SK-N-SH (cell line): Measurements from ENCODE around the gene YDJC. TPM values are rescaled to one million over a fixed set of nuclear protein-coding genes. Genes with fewer than 3 reads are reported as not detected.

Source experiments
- CTCF ChIA-PET: fragments of 300-600, 350-600 bp; formaldehyde crosslinking; extraction: SDS; loops from one replicate; lab custom pipeline; 2021; lab: Yijun Ruan, JAX
- POLR2A ChIA-PET: fragments of 350-600 bp; sonication (Branson Sonifier 250); formaldehyde crosslinking; extraction: SDS; loops from one replicate; lab custom pipeline; 2020; ENCODE audit warnings: antibody characterized with exemption, inconsistent platforms; lab: Yijun Ruan, JAX
- DNase-seq: peaks from one replicate; pipeline ENCODE4 v3.0.0; 2012
- H2AFZ ChIP-seq: fragments of 200-600 bp; sonication (generic); 2 replicates; pipeline ENCODE4 v1.8.1; 2016; ENCODE audit warnings: antibody characterized with exemption, mild to moderate bottlenecking, low read depth
- H3F3A ChIP-seq: fragments of 200-600 bp; sonication (generic); replicated peaks from 2 replicates; pipeline ENCODE3; 2016; ENCODE audit warnings: antibody characterized with exemption, mild to moderate bottlenecking; ENCODE audit not compliant: insufficient read depth
- H3K27ac ChIP-seq, 2 experiments: fragments of 200-500 bp in 1 of 2; fragments of 200-600 bp in 1 of 2; sonication (Bioruptor generic) in 1 of 2; sonication (generic), shearing (Covaris generic) in 1 of 2; 2 replicates each; pipeline versions ENCODE4 v1.5.1 to v1.6.1; 2014 to 2016; ENCODE audit warnings: low read depth in 2 of 2, inconsistent platforms in 1 of 2, low read length in 1 of 2, mild to moderate bottlenecking in 1 of 2, mixed read lengths in 1 of 2
- H3K27me3 ChIP-seq: fragments of 200-600 bp; sonication (generic), shearing (Covaris generic); 2 replicates; pipeline ENCODE4 v1.6.1; 2016; ENCODE audit warnings: mixed run types; ENCODE audit not compliant: insufficient read depth
- H3K36me3 ChIP-seq, 2 experiments: fragments of 200-500 bp in 1 of 2; fragments of 200-600 bp in 1 of 2; sonication (Bioruptor generic) in 1 of 2; sonication (generic) in 1 of 2; replicated peaks in 1 of 2; 2 replicates each; pipeline versions ENCODE3 to v1.5.1; 2014 to 2016; ENCODE audit warnings: low read length in 1 of 2, mild to moderate bottlenecking in 1 of 2; ENCODE audit not compliant: insufficient read depth in 2 of 2, control insufficient read depth in 1 of 2
- H3K4me1 ChIP-seq, 2 experiments: fragments of 200-500 bp in 1 of 2; fragments of 200-600 bp in 1 of 2; sonication (Bioruptor generic) in 1 of 2; sonication (generic), shearing (Covaris generic) in 1 of 2; 2 replicates each; pipeline versions ENCODE4 v1.5.1 to v1.6.1; 2014 to 2016; ENCODE audit warnings: low read depth in 1 of 2, low read length in 1 of 2, mixed run types in 1 of 2; ENCODE audit not compliant: insufficient read depth in 2 of 2, control insufficient read depth in 1 of 2
- H3K4me2 ChIP-seq: fragments of 200-600 bp; sonication (generic), shearing (Covaris generic); 2 replicates; pipeline ENCODE4 v1.6.1; 2017; ENCODE audit warnings: mixed run types
- H3K4me3 ChIP-seq, 2 experiments: fragments of 200-500 bp in 1 of 2; fragments of 200-600 bp in 1 of 2; sonication (Bioruptor generic) in 1 of 2; sonication (generic), shearing (Covaris generic) in 1 of 2; 2 replicates each; pipeline versions ENCODE4 v1.5.1 to v1.8.1; 2014 to 2016; ENCODE audit warnings: low read depth in 2 of 2, inconsistent platforms in 1 of 2, low read length in 1 of 2, mild to moderate bottlenecking in 1 of 2, mixed read lengths in 1 of 2, moderate library complexity in 1 of 2
- H3K79me2 ChIP-seq: fragments of 200-600 bp; sonication (generic); 2 replicates; pipeline ENCODE4 v1.8.1; 2017; ENCODE audit warnings: mild to moderate bottlenecking; ENCODE audit not compliant: insufficient read depth
- H3K9ac ChIP-seq: fragments of 200-600 bp; sonication (generic); 2 replicates; pipeline ENCODE4 v1.6.1; 2017; ENCODE audit warnings: mixed run types
- H3K9me2 ChIP-seq: fragments of 200-600 bp; sonication (generic); 2 replicates; pipeline ENCODE4 v1.6.1; 2017; ENCODE audit warnings: mixed run types
- H3K9me3 ChIP-seq: fragments of 200-600 bp; sonication (generic); 2 replicates; pipeline ENCODE4 v1.6.1; 2017; ENCODE audit warnings: mixed run types, mild to moderate bottlenecking, moderate library complexity
- H4K20me1 ChIP-seq: fragments of 200-600 bp; sonication (generic); 2 replicates; pipeline ENCODE4 v1.6.1; 2017; ENCODE audit warnings: mild to moderate bottlenecking, mixed run types; ENCODE audit not compliant: insufficient read depth
- ELF1 ChIP-seq: IDR thresholded peaks from 2 replicates; pipeline ENCODE4 v1.4.0; 2012
- EP300 ChIP-seq, 2 experiments: IDR thresholded peaks; 2 replicates each; pipeline versions ENCODE4 v1.4.0 to v1.6.1; 2012; ENCODE audit warnings: borderline replicate concordance in 1 of 2, low read depth in 1 of 2, low read length in 1 of 2
- FOXJ3 ChIP-seq: sonication (generic); formaldehyde crosslinking; IDR thresholded peaks from 2 replicates; pipeline ENCODE4 v1.5.1; 2020; ENCODE audit warnings: mild to moderate bottlenecking, missing genetic modification reagents
- FOXM1 ChIP-seq: IDR thresholded peaks from 2 replicates; pipeline ENCODE4 v1.4.0; 2012; ENCODE audit warnings: low read depth, mild to moderate bottlenecking
- GABPA ChIP-seq: IDR thresholded peaks from 2 replicates; pipeline ENCODE4 v1.4.0; 2012; ENCODE audit warnings: low read depth, mild to moderate bottlenecking
- MEF2A ChIP-seq: IDR thresholded peaks from 2 replicates; pipeline ENCODE4 v1.4.0; 2012; ENCODE audit warnings: low read depth, borderline replicate concordance
- MXI1 ChIP-seq: IDR thresholded peaks from 2 replicates; pipeline ENCODE4 v1.6.1; 2012; ENCODE audit warnings: mild to moderate bottlenecking, low read depth, low read length, improper control_type of control experiment
- NFIC ChIP-seq: IDR thresholded peaks from 2 replicates; pipeline ENCODE4 v1.4.0; 2012; ENCODE audit warnings: borderline replicate concordance
- NRF1 ChIP-seq: IDR thresholded peaks from 2 replicates; pipeline ENCODE4 v1.6.1; 2012; ENCODE audit warnings: low read depth, mild to moderate bottlenecking, low read length
- POLR2AphosphoS5 ChIP-seq: IDR thresholded peaks from 2 replicates; pipeline ENCODE4 v1.6.1; 2012; ENCODE audit warnings: low read depth, low read length
- RCOR1 ChIP-seq: fragments of 150-350 bp; IDR thresholded peaks from 2 replicates; pipeline ENCODE4 v1.6.1; 2017; ENCODE audit warnings: antibody characterized with exemption, low read length
- RFX5 ChIP-seq: IDR thresholded peaks from 2 replicates; pipeline ENCODE4 v1.6.1; 2012; ENCODE audit warnings: mild to moderate bottlenecking, improper control_type of control experiment, low read length
- RXRA ChIP-seq: IDR thresholded peaks from 2 replicates; pipeline ENCODE4 v1.4.0; 2012; ENCODE audit warnings: low read depth, mild to moderate bottlenecking, borderline replicate concordance
- SIN3A ChIP-seq: IDR thresholded peaks from 2 replicates; pipeline ENCODE4 v1.6.1; 2012; ENCODE audit warnings: low read depth, mild to moderate bottlenecking, low read length, moderate library complexity, borderline replicate concordance
- SMC3 ChIP-seq: IDR thresholded peaks from 2 replicates; pipeline ENCODE4 v1.6.1; 2012; ENCODE audit warnings: low read depth, low read length, improper control_type of control experiment
- TCF12 ChIP-seq: IDR thresholded peaks from 2 replicates; pipeline ENCODE4 v1.4.0; 2012
- WGBS: methylation state at CpG from one replicate; pipeline ENCODE4 v1.1.6; 2017; ENCODE audit warnings: low lambda C conversion rate; 5-methylcytosine and 5-hydroxymethylcytosine counted together
- polyA plus RNA-seq, 3 experiments: library from polyadenylated mRNA; depleted of rRNA; stranded (reverse); fragments of >200 nt; gene quantifications; 2 replicates each; pipeline ENCODE4 v1.2.3, GENCODE V29; 2012
- TF ChIP-seq, protein P1 (sequence below): IDR thresholded peaks from 2 replicates; pipeline ENCODE4 v1.6.1; 2012; ENCODE audit warnings: mild to moderate bottlenecking, low read depth, low read length, moderate library complexity
- TF ChIP-seq, protein P2 (sequence below): fragments of 150-350 bp; IDR thresholded peaks from 2 replicates; pipeline ENCODE4 v1.6.1; 2017; ENCODE audit warnings: antibody characterized with exemption, low read length, low read depth, borderline replicate concordance
- TF ChIP-seq, protein P3 (sequence below): fragments of 150-350 bp; IDR thresholded peaks from 2 replicates; pipeline ENCODE4 v1.6.1; 2016; ENCODE audit warnings: mild to moderate bottlenecking, low read depth, low read length

The YDJC gene
- polyA plus RNA-seq, 1 of the 3 experiments (the other 2 are of a cell fraction), result 37.4 TPM

DNA sequence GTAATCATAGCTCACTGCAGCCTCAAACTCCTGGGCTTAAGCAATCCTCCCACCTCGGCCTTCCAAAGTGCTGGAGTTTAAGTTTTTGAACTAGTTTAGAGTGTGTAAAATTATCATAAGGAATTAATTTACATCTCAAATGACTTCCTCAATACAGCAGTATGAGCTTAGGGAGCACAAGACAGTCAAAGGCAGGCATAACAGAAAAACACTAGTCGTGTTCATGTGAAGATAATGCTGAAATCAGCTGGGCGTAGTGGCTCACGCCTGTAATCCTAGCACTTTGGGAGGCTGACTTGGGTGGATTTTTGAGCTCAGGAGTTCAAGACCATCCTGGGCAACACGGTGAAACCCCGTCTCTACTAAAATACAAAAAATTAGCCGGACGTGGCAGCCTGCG, 25.8 kb downstream of the YDJC start:
- CTCF ChIA-PET, result interaction anchor here (0.9 to 1.7 kb wide), 6 partner anchors 10 to 37 kb away, joined by 3 to 4 read pairs (median 3); no protein-coding TSS in a partner anchor
- POLR2A ChIA-PET, result no interaction called here

More for the DNA sequence above, 25.8 kb downstream of the YDJC start:
- Histone ChIP-seq H3K4me2 (no peak overlapping the region), H2AFZ (no peak overlapping the region), H3F3A (no peaks in the 10 kb centered on the region), H3K79me2 (peaks cover 100% of the 10 kb centered on the region), H3K4me3 (no peak overlapping the region), H3K9me2 (no peaks in the 10 kb centered on the region), H3K27ac (no peak overlapping the region), H3K9ac (no peak overlapping the region), H3K27me3 (no peaks in the 10 kb centered on the region), H4K20me1 (peaks cover 95% of the 10 kb centered on the region), H3K4me1 (no peaks in the 10 kb centered on the region), H3K36me3 (no peaks in the 10 kb centered on the region)
- DNase-seq, result no peak
- no peak for TF ChIP-seq TCF12
- TF ChIP-seq, protein P1, sequence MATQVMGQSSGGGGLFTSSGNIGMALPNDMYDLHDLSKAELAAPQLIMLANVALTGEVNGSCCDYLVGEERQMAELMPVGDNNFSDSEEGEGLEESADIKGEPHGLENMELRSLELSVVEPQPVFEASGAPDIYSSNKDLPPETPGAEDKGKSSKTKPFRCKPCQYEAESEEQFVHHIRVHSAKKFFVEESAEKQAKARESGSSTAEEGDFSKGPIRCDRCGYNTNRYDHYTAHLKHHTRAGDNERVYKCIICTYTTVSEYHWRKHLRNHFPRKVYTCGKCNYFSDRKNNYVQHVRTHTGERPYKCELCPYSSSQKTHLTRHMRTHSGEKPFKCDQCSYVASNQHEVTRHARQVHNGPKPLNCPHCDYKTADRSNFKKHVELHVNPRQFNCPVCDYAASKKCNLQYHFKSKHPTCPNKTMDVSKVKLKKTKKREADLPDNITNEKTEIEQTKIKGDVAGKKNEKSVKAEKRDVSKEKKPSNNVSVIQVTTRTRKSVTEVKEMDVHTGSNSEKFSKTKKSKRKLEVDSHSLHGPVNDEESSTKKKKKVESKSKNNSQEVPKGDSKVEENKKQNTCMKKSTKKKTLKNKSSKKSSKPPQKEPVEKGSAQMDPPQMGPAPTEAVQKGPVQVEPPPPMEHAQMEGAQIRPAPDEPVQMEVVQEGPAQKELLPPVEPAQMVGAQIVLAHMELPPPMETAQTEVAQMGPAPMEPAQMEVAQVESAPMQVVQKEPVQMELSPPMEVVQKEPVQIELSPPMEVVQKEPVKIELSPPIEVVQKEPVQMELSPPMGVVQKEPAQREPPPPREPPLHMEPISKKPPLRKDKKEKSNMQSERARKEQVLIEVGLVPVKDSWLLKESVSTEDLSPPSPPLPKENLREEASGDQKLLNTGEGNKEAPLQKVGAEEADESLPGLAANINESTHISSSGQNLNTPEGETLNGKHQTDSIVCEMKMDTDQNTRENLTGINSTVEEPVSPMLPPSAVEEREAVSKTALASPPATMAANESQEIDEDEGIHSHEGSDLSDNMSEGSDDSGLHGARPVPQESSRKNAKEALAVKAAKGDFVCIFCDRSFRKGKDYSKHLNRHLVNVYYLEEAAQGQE, result no peak
- TF ChIP-seq, protein P2, sequence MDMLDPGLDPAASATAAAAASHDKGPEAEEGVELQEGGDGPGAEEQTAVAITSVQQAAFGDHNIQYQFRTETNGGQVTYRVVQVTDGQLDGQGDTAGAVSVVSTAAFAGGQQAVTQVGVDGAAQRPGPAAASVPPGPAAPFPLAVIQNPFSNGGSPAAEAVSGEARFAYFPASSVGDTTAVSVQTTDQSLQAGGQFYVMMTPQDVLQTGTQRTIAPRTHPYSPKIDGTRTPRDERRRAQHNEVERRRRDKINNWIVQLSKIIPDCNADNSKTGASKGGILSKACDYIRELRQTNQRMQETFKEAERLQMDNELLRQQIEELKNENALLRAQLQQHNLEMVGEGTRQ, result no peak
- TF ChIP-seq NFIC, result no peak
- TF ChIP-seq FOXM1, result no peak
- no peak for TF ChIP-seq GABPA
- TF ChIP-seq FOXJ3, result no peak
- no peak for TF ChIP-seq ELF1
- no peak for TF ChIP-seq RXRA
- TF ChIP-seq, protein P3, sequence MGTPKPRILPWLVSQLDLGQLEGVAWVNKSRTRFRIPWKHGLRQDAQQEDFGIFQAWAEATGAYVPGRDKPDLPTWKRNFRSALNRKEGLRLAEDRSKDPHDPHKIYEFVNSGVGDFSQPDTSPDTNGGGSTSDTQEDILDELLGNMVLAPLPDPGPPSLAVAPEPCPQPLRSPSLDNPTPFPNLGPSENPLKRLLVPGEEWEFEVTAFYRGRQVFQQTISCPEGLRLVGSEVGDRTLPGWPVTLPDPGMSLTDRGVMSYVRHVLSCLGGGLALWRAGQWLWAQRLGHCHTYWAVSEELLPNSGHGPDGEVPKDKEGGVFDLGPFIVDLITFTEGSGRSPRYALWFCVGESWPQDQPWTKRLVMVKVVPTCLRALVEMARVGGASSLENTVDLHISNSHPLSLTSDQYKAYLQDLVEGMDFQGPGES, result no peak
- no peak for TF ChIP-seq EP300 (IDR thresholded peaks at IDR 0.05; ENCODE audit: borderline replicate concordance in 1 of 2, low read depth in 1 of 2, low read length in 1 of 2)
- no peak for TF ChIP-seq NRF1
- no peak for TF ChIP-seq SMC3
- TF ChIP-seq MXI1, result no peak
- no peak for TF ChIP-seq MEF2A
- TF ChIP-seq RFX5, result no peak
- TF ChIP-seq POLR2AphosphoS5, result no peak
- no peak for TF ChIP-seq SIN3A
- TF ChIP-seq RCOR1, result no peak
- TF ChIP-seq, all 33 proteins: peak for 0
- 92% methylated on average over 9 of the region's 9 CpGs for WGBS
- H3K9me3 ChIP-seq, result no peaks in the 10 kb centered on the region
